ENCODE measurements around the gene RFC5. TPM values are rescaled to one million over a fixed set of nuclear protein-coding genes. Genes with fewer than 3 reads are reported as not detected.

RFC5 gene
- total RNA-seq, 2 donors from 2014 or later = 5.4 to 6.9 TPM

GRCh38 chr12:118029166-118029565 is 12.7 kb downstream of the RFC5 start:
- no peak for TF ChIP-seq CTCF (IDR thresholded peaks at IDR 0.05)
- H3K9me3 ChIP-seq = no peaks in the 10 kb centered on the region
- ATAC-seq (ENCODE audit: insufficient number of reproducible peaks, low FRiP score, low read depth) = no peak
- no peak overlapping the region for H3K4me3 ChIP-seq
- H3K27me3 ChIP-seq (replicated peaks; ENCODE audit: insufficient read depth) = no peaks in the 10 kb centered on the region
- DNase-seq (ENCODE audit: low spot score) = no peak
- H3K4me1 ChIP-seq (ENCODE audit: control insufficient read depth in 1 of 2, low read depth in 2 of 2) = no peaks in the 10 kb centered on the region
- no peak overlapping the region for H3K27ac ChIP-seq
- H3K36me3 ChIP-seq = peaks cover 51% of the 10 kb centered on the region

- Histone ChIP-seq H3K4me3 (no peak overlapping the region), H3K4me1 (ENCODE audit: control insufficient read depth in 1 of 2, low read depth in 2 of 2) (no peaks in the 10 kb centered on the region), H3K36me3 (peaks cover 55% of the 10 kb centered on the region), H3K27me3 (replicated peaks; ENCODE audit: insufficient read depth) (no peaks in the 10 kb centered on the region), H3K27ac (no peak overlapping the region), H3K9me3 (no peaks in the 10 kb centered on the region)
- ATAC-seq (ENCODE audit: insufficient number of reproducible peaks, low FRiP score, low read depth) = no peak
- no peak for TF ChIP-seq CTCF (IDR thresholded peaks at IDR 0.05)
- no peak for DNase-seq (ENCODE audit: low spot score)
Observed at GRCh38 chr12:118032188-118032587, 15.7 kb downstream of the RFC5 start.

- no peaks in the 10 kb centered on the region for H3K27me3 ChIP-seq (replicated peaks; ENCODE audit: insufficient read depth)
- no peak overlapping the region for H3K27ac ChIP-seq
- H3K36me3 ChIP-seq = peaks cover 57% of the 10 kb centered on the region
- H3K9me3 ChIP-seq = no peaks in the 10 kb centered on the region
- no peak for ATAC-seq (ENCODE audit: insufficient number of reproducible peaks, low FRiP score, low read depth)
- H3K4me1 ChIP-seq (ENCODE audit: control insufficient read depth in 1 of 2, low read depth in 2 of 2) = no peaks in the 10 kb centered on the region
- no peak for DNase-seq (ENCODE audit: low spot score)
- no peak for TF ChIP-seq CTCF (IDR thresholded peaks at IDR 0.05)
- no peak overlapping the region for H3K4me3 ChIP-seq
Observed at GRCh38 chr12:118033323-118033722, 16.8 kb downstream of the RFC5 start.

GRCh38 chr12:118033902-118034301 is 17.4 kb downstream of the RFC5 start:
- Histone ChIP-seq H3K4me3 (no peak overlapping the region), H3K9me3 (no peaks in the 10 kb centered on the region), H3K27me3 (replicated peaks; ENCODE audit: insufficient read depth) (no peaks in the 10 kb centered on the region), H3K36me3 (peaks cover 60% of the 10 kb centered on the region), H3K4me1 (ENCODE audit: control insufficient read depth in 1 of 2, low read depth in 2 of 2) (no peaks in the 10 kb centered on the region), H3K27ac (no peak overlapping the region)
- DNase-seq (ENCODE audit: low spot score) (no peak), ATAC-seq (ENCODE audit: insufficient number of reproducible peaks, low FRiP score, low read depth) (no peak)
- no peak for TF ChIP-seq CTCF (IDR thresholded peaks at IDR 0.05)

GRCh38 chr12:118034429-118035189 is 18.1 kb downstream of the RFC5 start:
- Histone ChIP-seq H3K36me3 (peaks cover 66% of the 10 kb centered on the region), H3K4me3 (no peak overlapping the region), H3K4me1 (ENCODE audit: control insufficient read depth in 1 of 2, low read depth in 2 of 2) (no peaks in the 10 kb centered on the region), H3K27me3 (replicated peaks; ENCODE audit: insufficient read depth) (no peaks in the 10 kb centered on the region), H3K27ac (no peak overlapping the region), H3K9me3 (no peaks in the 10 kb centered on the region)
- no peak for TF ChIP-seq CTCF (IDR thresholded peaks at IDR 0.05)
- no peak for DNase-seq (ENCODE audit: low spot score)
- ATAC-seq (ENCODE audit: insufficient number of reproducible peaks, low FRiP score, low read depth) = no peak

Measured in thoracic aorta (tissue), 2 donors.